Fibroblast of mammary gland (primary cell): ENCODE measurements around the gene EHD1.
A peak's percentile ranks its signal among the peaks of the same experiment; 100 is the strongest.

ENCODE experiments used
- DNase-seq: peaks from one replicate; pipeline ENCODE4 v3.0.0-alpha.2; 2010; ENCODE audit warnings: low read depth
- H3K4me3 ChIP-seq: 2 replicates; pipeline ENCODE4 v1.5.1; 2011; ENCODE audit warnings: low read depth, mild to moderate bottlenecking, low read length, moderate library complexity; ENCODE audit not compliant: control insufficient read depth
- CTCF ChIP-seq: conservative IDR thresholded peaks from 2 replicates; pipeline ENCODE4 v1.5.1; 2011; ENCODE audit warnings: low read depth, low read length, inconsistent platforms; ENCODE audit not compliant: control insufficient read depth, insufficient read depth

EHD1 gene

GRCh38 chr11:64864473-64865285 lies 13.7 kb downstream of the EHD1 start:
- H3K4me3 ChIP-seq = no peak overlapping the region
- DNase-seq = peak; percentile 97
- no peak for TF ChIP-seq CTCF

GRCh38 chr11:64864135-64864472 lies 14.3 kb downstream of the EHD1 start:
- DNase-seq = no peak
- H3K4me3 ChIP-seq = no peak overlapping the region
- no peak for TF ChIP-seq CTCF

- H3K4me3 ChIP-seq = no peak overlapping the region
- no peak for DNase-seq
- no peak for TF ChIP-seq CTCF
These were observed 14.9 kb downstream of the EHD1 start for GRCh38 chr11:64863391-64864060.

- no peak for TF ChIP-seq CTCF
- no peak for DNase-seq
- no peak overlapping the region for H3K4me3 ChIP-seq
These were observed 15.4 kb downstream of the EHD1 start for GRCh38 chr11:64862987-64863390.

- TF ChIP-seq CTCF = no peak
- DNase-seq = no peak
- H3K4me3 ChIP-seq = no peak overlapping the region
These were observed 17.0 kb downstream of the EHD1 start for GRCh38 chr11:64861227-64861975.

- TF ChIP-seq CTCF = no peak
- no peak overlapping the region for H3K4me3 ChIP-seq
- no peak for DNase-seq
These were observed 18.6 kb downstream of the EHD1 start for GRCh38 chr11:64859542-64860414.
